AG10803 (cell line): ENCODE measurements around the gene RAB3IP.

Experiments
- DNase-seq: peaks from one replicate; pipeline ENCODE4 v3.0.0; 2010; ENCODE audit warnings: low read depth
- H3K4me3 ChIP-seq: 2 replicates; pipeline ENCODE4 v1.5.1; 2011; ENCODE audit warnings: mild to moderate bottlenecking, low read length, control low read depth
- TF ChIP-seq, protein P1 (sequence below): conservative IDR thresholded peaks from 2 replicates; pipeline ENCODE4 v1.5.1; 2011; ENCODE audit warnings: mild to moderate bottlenecking, low read length, control low read depth, inconsistent platforms

The RAB3IP gene

DNA sequence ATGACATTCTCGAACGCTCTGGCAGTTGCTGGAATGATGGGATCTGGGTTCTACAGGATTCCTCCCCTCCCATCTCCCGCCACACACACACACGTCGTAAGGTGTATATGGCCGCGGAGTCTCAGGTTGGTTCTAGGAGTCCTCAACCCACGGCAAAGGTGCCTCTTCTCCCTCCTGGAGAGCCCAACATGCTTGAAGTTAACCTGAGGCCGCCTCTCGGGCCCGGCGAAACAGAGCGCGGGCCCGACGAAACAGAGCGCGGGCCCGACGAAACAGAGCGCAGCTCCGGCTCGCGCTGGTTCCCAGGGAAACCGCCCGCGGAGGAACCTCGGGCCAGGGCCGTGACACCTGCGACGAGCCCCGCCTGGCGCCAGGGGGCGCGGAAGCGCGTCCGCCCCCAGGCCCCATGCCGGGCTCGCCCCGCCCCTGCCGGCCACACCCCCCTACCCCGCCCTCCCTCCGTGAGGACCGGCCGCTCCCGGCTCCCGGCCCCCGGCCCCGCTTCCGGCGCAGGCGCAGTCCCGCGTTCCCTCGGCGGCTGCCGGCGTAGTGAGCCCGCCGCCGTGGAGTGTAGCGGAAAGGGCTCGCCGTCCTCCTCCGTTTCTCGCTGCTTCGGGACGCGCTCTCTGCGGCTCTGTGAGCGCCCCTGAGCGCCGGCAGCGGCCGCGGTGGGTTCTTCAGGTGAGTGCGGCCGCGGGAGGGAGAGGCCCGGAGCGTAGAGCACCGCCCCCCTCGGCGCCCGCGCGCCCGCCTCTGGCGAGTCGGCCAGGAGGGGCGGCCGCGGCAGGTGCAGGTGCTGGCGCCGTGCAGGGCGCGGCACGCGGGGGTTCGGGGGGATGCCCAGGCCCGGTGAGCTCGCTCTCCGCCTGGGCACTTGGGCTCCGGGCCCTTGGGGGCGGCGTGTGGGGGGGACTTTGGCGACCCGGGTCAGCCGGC lies at the start of gene RAB3IP:
Gene RAB3IP, plus strand, starts transcription at position 510 of the 936 bp plus-strand sequence. CDS start 16,549 bp downstream, outside the sequence.
- TF ChIP-seq, protein P1, sequence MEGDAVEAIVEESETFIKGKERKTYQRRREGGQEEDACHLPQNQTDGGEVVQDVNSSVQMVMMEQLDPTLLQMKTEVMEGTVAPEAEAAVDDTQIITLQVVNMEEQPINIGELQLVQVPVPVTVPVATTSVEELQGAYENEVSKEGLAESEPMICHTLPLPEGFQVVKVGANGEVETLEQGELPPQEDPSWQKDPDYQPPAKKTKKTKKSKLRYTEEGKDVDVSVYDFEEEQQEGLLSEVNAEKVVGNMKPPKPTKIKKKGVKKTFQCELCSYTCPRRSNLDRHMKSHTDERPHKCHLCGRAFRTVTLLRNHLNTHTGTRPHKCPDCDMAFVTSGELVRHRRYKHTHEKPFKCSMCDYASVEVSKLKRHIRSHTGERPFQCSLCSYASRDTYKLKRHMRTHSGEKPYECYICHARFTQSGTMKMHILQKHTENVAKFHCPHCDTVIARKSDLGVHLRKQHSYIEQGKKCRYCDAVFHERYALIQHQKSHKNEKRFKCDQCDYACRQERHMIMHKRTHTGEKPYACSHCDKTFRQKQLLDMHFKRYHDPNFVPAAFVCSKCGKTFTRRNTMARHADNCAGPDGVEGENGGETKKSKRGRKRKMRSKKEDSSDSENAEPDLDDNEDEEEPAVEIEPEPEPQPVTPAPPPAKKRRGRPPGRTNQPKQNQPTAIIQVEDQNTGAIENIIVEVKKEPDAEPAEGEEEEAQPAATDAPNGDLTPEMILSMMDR, result no peak; the same call in 1 of the 2 replicates
- DNase-seq, result peak; percentile 54
- peak within 1 kb of the TSS; percentile 63 for H3K4me3 ChIP-seq

GRCh38 chr12:69689638-69690037 lies 49.0 kb upstream of the RAB3IP start:
- H3K4me3 ChIP-seq, result no peak overlapping the region
- TF ChIP-seq, protein P1, result no peak
- no peak for DNase-seq

GRCh38 chr12:69694123-69694522 lies 44.5 kb upstream of the RAB3IP start:
- DNase-seq, result no peak
- TF ChIP-seq, protein P1, result no peak
- no peak overlapping the region for H3K4me3 ChIP-seq

- no peak overlapping the region for H3K4me3 ChIP-seq
- no peak for DNase-seq
- TF ChIP-seq, protein P1, result no peak
Measured at GRCh38 chr12:69698054-69698453, 40.6 kb upstream of the RAB3IP start.

DNA sequence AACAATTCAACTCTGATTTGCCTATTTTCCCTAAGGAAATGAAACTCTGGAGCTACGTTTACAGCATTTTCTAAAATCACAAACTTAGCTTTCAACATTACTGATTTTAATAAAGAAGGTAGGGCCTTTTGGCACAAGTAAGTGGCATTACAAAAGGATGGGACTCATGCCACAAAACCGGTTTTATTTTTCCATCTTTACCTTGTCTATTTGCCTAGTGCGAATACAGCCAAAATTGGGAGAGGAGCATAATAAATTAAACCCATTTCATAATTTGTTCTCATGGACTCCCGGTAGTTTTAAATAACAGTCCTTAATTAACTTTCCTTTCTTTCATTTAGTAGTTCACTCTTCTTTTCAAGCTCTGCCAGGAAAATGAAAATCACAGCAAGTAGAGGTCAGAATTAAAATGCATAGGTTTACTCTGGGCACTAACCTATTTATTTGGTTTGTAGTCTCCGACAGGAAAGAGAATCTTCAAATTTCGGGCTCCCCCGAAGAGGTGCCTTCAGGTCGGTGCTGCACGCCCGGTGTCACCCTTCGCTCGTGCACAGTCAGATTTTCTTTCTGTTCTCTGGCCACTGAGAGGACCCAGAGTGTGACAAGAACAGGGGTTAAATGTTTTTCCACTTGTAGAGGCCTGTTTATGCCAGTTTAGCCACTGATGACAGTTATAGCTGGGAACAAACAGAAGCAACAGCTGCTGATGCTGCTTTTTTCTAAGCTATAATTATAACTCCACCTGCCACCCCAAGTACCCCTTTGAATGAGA lies 39.7 kb upstream of the RAB3IP start, which contains the start of gene BEST3:
Gene BEST3, minus strand, starts transcription at position 535 of the 772 bp plus-strand sequence. CDS start 1,505 bp downstream, outside the sequence.
- TF ChIP-seq, protein P1, result no peak
- DNase-seq, result no peak
- no peak within 1 kb of the TSS for H3K4me3 ChIP-seq

DNA sequence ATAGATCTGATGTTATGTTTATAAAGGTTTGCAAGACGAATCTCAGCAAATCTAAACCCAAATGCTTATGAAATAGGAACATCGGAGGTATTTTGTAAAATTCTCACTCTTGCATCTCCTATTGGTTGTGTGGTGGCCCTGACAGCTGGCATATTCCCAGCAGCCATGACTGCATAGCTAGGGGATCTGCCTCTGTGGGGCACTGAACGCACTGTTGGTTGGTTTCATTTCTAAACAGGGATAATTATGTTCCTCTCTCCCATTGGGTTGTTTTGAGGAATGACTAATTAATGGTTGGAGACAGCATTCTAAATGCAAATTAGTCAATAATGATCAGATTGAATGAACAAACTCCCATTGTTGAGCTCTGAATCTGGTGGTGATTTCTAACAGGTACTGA lies 36.8 kb upstream of the RAB3IP start:
- DNase-seq, result no peak
- H3K4me3 ChIP-seq, result no peak overlapping the region
- TF ChIP-seq, protein P1, result no peak
